Epithelial cell of esophagus (primary cell): ENCODE data around the gene ZCCHC7.
"Not testable (repeated sequence)": the region's sequence is repeated elsewhere in the genome, so short reads cannot be mapped to it uniquely, and the experiment has no call there.

Experiments used
- DNase-seq: peaks from one replicate; pipeline ENCODE4 v3.0.0; 2010; ENCODE audit warnings: low read depth
- H3K4me3 ChIP-seq: 2 replicates; pipeline ENCODE4 v1.5.1; 2011; ENCODE audit warnings: mild to moderate bottlenecking, low read length, control low read depth
- CTCF ChIP-seq: IDR thresholded peaks from 2 replicates; pipeline ENCODE4 v1.5.1; 2011; ENCODE audit warnings: low read depth, mild to moderate bottlenecking, low read length, control low read depth, inconsistent platforms; ENCODE audit not compliant: insufficient read depth; ENCODE audit errors: missing control alignments

Gene ZCCHC7

GRCh38 chr9:37119907-37120842 is at the start of gene ZCCHC7:
Gene ZCCHC7, plus strand, starts transcription at chr9:37120574.
- TF ChIP-seq CTCF, result no peak
- H3K4me3 ChIP-seq, result peak within 1 kb of the TSS; percentile 81
- peak; percentile 95 for DNase-seq

GRCh38 chr9:37074790-37075189 is 45.6 kb upstream of the ZCCHC7 start:
- not testable (repeated sequence) for H3K4me3 ChIP-seq, DNase-seq

GRCh38 chr9:37079370-37080164 is 40.8 kb upstream of the ZCCHC7 start:
- no peak for TF ChIP-seq CTCF
- DNase-seq, result peak; percentile 94
- H3K4me3 ChIP-seq, result peak overlapping the region; percentile 90

GRCh38 chr9:37080165-37080628 is 40.2 kb upstream of the ZCCHC7 start:
- H3K4me3 ChIP-seq, result peak overlapping the region; percentile 90
- not testable (repeated sequence) for DNase-seq

GRCh38 chr9:37081507-37081906 is 38.9 kb upstream of the ZCCHC7 start:
- not testable (repeated sequence) for H3K4me3 ChIP-seq, DNase-seq

- no peak overlapping the region for H3K4me3 ChIP-seq
- TF ChIP-seq CTCF, result no peak
- DNase-seq, result no peak
Observed at GRCh38 chr9:37082214-37082765, 38.1 kb upstream of the ZCCHC7 start.

- no peak overlapping the region for H3K4me3 ChIP-seq
- TF ChIP-seq CTCF, result no peak
- DNase-seq, result no peak
Observed at GRCh38 chr9:37083654-37084053, 36.7 kb upstream of the ZCCHC7 start.

- DNase-seq, result no peak
- TF ChIP-seq CTCF, result no peak
- no peak overlapping the region for H3K4me3 ChIP-seq
Observed at GRCh38 chr9:37085233-37085632, 35.1 kb upstream of the ZCCHC7 start.

- not testable (repeated sequence) for H3K4me3 ChIP-seq, DNase-seq
Observed at GRCh38 chr9:37092714-37093295, 27.6 kb upstream of the ZCCHC7 start.
